GM21786 (cell line): ENCODE results near the gene ZNF366.
"Not testable (repeated sequence)": the region's sequence is repeated elsewhere in the genome, so short reads cannot be mapped to it uniquely, and the experiment has no call there.

Experiments used
- ATAC-seq: cut with Tn5 transposase; IDR thresholded peaks from one replicate; pipeline ENCODE4 v1.9.1; 2021; ENCODE audit not compliant: unreplicated experiment

ZNF366 gene

GRCh38 chr5:72408603-72409002 lies 98.6 kb downstream of the ZNF366 start:
- ATAC-seq = no peak

- no peak for ATAC-seq
These were observed 99.1 kb downstream of the ZNF366 start for GRCh38 chr5:72408127-72408526.

- no peak for ATAC-seq
These were observed 99.7 kb downstream of the ZNF366 start for GRCh38 chr5:72407541-72407940.

- ATAC-seq = no peak
These were observed 100.1 kb downstream of the ZNF366 start for GRCh38 chr5:72407078-72407477.

GRCh38 chr5:72404771-72405170 lies 102.4 kb downstream of the ZNF366 start:
- not testable (repeated sequence) for ATAC-seq

GRCh38 chr5:72402959-72403628 lies 104.1 kb downstream of the ZNF366 start:
- no peak for ATAC-seq

- ATAC-seq = no peak
These were observed 104.8 kb downstream of the ZNF366 start for GRCh38 chr5:72402381-72402890.

GRCh38 chr5:72400950-72401349 lies 106.3 kb downstream of the ZNF366 start:
- ATAC-seq = no peak

- no peak for ATAC-seq
These were observed 109.4 kb downstream of the ZNF366 start for GRCh38 chr5:72397836-72398235.

GRCh38 chr5:72394688-72395087 lies 112.5 kb downstream of the ZNF366 start:
- ATAC-seq = no peak

GRCh38 chr5:72393052-72393451 lies 114.2 kb downstream of the ZNF366 start:
- no peak for ATAC-seq
